Middle frontal gyrus (tissue), 1 donor: ENCODE data around the gene NKPD1.
"Not testable (repeated sequence)": the region's sequence is repeated elsewhere in the genome, so short reads cannot be mapped to it uniquely, and the experiment has no call there.

Experiments
- DNase-seq: peaks from one replicate; pipeline ENCODE4 v3.0.0-alpha.2; 2015; ENCODE audit warnings: low spot score; ENCODE audit errors: extremely low spot score

The NKPD1 gene

GRCh38 chr19:45140144-45140503 is 20.7 kb downstream of the NKPD1 start:
- DNase-seq, result no peak

GRCh38 chr19:45139286-45140143 is 21.3 kb downstream of the NKPD1 start:
- no peak for DNase-seq

- DNase-seq, result no peak
Observed at GRCh38 chr19:45138303-45138751, 22.5 kb downstream of the NKPD1 start.

- no peak for DNase-seq
Observed at GRCh38 chr19:45137179-45137761, 23.5 kb downstream of the NKPD1 start.

GRCh38 chr19:45136507-45137178 is 24.1 kb downstream of the NKPD1 start:
- DNase-seq, result no peak

- DNase-seq, result no peak
Observed at GRCh38 chr19:45135176-45135885, 25.5 kb downstream of the NKPD1 start.

- DNase-seq, result no peak
Observed at GRCh38 chr19:45133661-45134060, 27.1 kb downstream of the NKPD1 start.

GRCh38 chr19:45130888-45131615 is 29.7 kb downstream of the NKPD1 start:
- DNase-seq, result no peak

- DNase-seq, result no peak
Observed at GRCh38 chr19:45130236-45130635, 30.5 kb downstream of the NKPD1 start.

GRCh38 chr19:45128806-45129205 is 32.0 kb downstream of the NKPD1 start:
- DNase-seq, result no peak

- DNase-seq, result no peak
Observed at GRCh38 chr19:45128146-45128545, 32.6 kb downstream of the NKPD1 start.

- DNase-seq, result no peak
Observed at GRCh38 chr19:45126654-45127053, 34.1 kb downstream of the NKPD1 start.

GRCh38 chr19:45125975-45126493 is 34.7 kb downstream of the NKPD1 start:
- no peak for DNase-seq

- no peak for DNase-seq
Observed at GRCh38 chr19:45125360-45125759, 35.4 kb downstream of the NKPD1 start.

GRCh38 chr19:45124021-45124420 is 36.8 kb downstream of the NKPD1 start:
- no peak for DNase-seq

- no peak for DNase-seq
Observed at GRCh38 chr19:45123440-45123850, 37.3 kb downstream of the NKPD1 start.

- DNase-seq, result no peak
Observed at GRCh38 chr19:45122832-45123231, 38.0 kb downstream of the NKPD1 start.

- DNase-seq, result no peak
Observed at GRCh38 chr19:45121827-45122345, 38.9 kb downstream of the NKPD1 start.

GRCh38 chr19:45119582-45119981 is 41.2 kb downstream of the NKPD1 start:
- no peak for DNase-seq

- not testable (repeated sequence) for DNase-seq
Observed at GRCh38 chr19:45118591-45119355, 42.0 kb downstream of the NKPD1 start.
